ENCODE results near the gene ERN1.
A peak's percentile ranks its signal among the peaks of the same experiment; 100 is the strongest.

Gene ERN1

DNA sequence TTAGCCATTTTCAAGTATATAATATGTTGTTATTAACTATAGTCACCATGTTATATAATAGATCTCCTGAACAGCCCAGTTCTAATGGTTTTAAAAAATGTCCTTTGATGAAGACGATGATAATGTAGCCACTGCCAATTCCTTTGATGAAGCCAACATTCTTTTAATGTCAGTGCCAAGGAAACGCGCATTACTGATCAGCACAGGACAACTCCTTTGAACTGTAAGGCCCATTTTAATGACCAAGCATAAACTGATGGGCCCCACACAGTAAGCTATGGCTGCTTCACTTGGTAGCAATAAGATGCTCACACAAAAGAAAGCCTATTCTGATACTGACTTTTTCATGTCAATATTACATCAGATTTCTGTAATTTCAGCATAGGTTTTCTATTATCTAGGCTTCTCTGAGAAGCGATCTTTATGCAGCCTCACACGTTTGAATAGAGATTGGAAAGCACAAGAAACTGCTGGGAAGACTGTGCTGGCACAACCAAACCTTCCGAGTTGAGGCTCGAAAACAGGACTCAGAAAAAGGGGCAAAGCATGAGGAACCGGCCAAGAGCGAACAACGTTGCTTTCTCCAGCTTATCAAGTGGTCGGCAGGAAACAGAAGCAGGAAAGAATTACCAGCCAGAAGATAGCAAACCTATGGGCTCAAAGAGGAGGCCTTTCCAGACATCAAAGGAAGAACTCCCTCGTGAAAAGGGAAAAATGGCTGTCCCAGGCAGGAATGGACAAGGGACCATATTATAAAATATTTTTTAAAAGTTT, 19.4 kb downstream of the ERN1 start:
- H3K27ac ChIP-seq (replicated peaks) = peak overlapping the region; percentile 32; the same call in 1 of the 2 replicates
- H3K4me3 ChIP-seq (replicated peaks; ENCODE audit: insufficient read depth, low read length) = no peak overlapping the region
- TF ChIP-seq, protein P1, sequence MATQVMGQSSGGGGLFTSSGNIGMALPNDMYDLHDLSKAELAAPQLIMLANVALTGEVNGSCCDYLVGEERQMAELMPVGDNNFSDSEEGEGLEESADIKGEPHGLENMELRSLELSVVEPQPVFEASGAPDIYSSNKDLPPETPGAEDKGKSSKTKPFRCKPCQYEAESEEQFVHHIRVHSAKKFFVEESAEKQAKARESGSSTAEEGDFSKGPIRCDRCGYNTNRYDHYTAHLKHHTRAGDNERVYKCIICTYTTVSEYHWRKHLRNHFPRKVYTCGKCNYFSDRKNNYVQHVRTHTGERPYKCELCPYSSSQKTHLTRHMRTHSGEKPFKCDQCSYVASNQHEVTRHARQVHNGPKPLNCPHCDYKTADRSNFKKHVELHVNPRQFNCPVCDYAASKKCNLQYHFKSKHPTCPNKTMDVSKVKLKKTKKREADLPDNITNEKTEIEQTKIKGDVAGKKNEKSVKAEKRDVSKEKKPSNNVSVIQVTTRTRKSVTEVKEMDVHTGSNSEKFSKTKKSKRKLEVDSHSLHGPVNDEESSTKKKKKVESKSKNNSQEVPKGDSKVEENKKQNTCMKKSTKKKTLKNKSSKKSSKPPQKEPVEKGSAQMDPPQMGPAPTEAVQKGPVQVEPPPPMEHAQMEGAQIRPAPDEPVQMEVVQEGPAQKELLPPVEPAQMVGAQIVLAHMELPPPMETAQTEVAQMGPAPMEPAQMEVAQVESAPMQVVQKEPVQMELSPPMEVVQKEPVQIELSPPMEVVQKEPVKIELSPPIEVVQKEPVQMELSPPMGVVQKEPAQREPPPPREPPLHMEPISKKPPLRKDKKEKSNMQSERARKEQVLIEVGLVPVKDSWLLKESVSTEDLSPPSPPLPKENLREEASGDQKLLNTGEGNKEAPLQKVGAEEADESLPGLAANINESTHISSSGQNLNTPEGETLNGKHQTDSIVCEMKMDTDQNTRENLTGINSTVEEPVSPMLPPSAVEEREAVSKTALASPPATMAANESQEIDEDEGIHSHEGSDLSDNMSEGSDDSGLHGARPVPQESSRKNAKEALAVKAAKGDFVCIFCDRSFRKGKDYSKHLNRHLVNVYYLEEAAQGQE (IDR thresholded peaks at IDR 0.05; ENCODE audit: insufficient replicate concordance, low read depth) = no peak
- TF ChIP-seq POLR2AphosphoS5 (IDR thresholded peaks at IDR 0.05; ENCODE audit: low read depth) = no peak
- TF ChIP-seq, protein P2, sequence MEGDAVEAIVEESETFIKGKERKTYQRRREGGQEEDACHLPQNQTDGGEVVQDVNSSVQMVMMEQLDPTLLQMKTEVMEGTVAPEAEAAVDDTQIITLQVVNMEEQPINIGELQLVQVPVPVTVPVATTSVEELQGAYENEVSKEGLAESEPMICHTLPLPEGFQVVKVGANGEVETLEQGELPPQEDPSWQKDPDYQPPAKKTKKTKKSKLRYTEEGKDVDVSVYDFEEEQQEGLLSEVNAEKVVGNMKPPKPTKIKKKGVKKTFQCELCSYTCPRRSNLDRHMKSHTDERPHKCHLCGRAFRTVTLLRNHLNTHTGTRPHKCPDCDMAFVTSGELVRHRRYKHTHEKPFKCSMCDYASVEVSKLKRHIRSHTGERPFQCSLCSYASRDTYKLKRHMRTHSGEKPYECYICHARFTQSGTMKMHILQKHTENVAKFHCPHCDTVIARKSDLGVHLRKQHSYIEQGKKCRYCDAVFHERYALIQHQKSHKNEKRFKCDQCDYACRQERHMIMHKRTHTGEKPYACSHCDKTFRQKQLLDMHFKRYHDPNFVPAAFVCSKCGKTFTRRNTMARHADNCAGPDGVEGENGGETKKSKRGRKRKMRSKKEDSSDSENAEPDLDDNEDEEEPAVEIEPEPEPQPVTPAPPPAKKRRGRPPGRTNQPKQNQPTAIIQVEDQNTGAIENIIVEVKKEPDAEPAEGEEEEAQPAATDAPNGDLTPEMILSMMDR (IDR thresholded peaks at IDR 0.05; ENCODE audit: insufficient read depth, low read length) = no peak
- TF ChIP-seq SPI1 (IDR thresholded peaks at IDR 0.05; ENCODE audit: borderline replicate concordance, low read depth) = no peak
- no peak for TF ChIP-seq GABPA (IDR thresholded peaks at IDR 0.05; ENCODE audit: low read depth)
- DNase-seq (ENCODE audit: low read depth in 1 of 2, low spot score in 1 of 2) = no peak
- no peaks in the 10 kb centered on the region for H3K27me3 ChIP-seq (ENCODE audit: insufficient read depth, poor library complexity, severe bottlenecking)

DNA sequence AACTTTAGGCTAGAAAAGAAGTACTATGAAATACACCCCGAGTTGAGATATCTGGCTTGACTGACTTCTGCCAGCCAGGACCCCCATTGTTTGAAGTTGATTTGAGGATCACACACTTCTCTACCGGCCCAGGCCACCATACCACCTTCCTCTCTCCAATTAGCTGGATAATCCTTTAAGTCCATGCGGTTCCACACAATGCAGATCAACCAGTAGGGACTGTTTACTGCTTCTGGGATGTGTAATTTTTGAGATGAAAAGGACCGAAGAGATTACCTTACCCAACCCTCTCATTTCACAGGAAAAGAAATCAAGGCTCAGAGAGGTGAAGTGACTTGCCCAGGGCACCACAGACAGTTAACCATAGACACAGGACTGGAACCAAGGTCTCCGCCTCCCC, 20.5 kb downstream of the ERN1 start:
- TF ChIP-seq SPI1 (IDR thresholded peaks at IDR 0.05; ENCODE audit: borderline replicate concordance, low read depth) (no peak), POLR2AphosphoS5 (IDR thresholded peaks at IDR 0.05; ENCODE audit: low read depth) (no peak), GABPA (IDR thresholded peaks at IDR 0.05; ENCODE audit: low read depth) (no peak)
- TF ChIP-seq, protein P1 (IDR thresholded peaks at IDR 0.05; ENCODE audit: insufficient replicate concordance, low read depth) = no peak
- TF ChIP-seq, protein P2 (IDR thresholded peaks at IDR 0.05; ENCODE audit: insufficient read depth, low read length) = no peak
- no peak overlapping the region for H3K4me3 ChIP-seq (replicated peaks; ENCODE audit: insufficient read depth, low read length)
- peak overlapping the region; percentile 71 for H3K27ac ChIP-seq (replicated peaks)
- no peaks in the 10 kb centered on the region for H3K27me3 ChIP-seq (ENCODE audit: insufficient read depth, poor library complexity, severe bottlenecking)
- DNase-seq (ENCODE audit: low read depth in 1 of 2, low spot score in 1 of 2) = no peak

DNA sequence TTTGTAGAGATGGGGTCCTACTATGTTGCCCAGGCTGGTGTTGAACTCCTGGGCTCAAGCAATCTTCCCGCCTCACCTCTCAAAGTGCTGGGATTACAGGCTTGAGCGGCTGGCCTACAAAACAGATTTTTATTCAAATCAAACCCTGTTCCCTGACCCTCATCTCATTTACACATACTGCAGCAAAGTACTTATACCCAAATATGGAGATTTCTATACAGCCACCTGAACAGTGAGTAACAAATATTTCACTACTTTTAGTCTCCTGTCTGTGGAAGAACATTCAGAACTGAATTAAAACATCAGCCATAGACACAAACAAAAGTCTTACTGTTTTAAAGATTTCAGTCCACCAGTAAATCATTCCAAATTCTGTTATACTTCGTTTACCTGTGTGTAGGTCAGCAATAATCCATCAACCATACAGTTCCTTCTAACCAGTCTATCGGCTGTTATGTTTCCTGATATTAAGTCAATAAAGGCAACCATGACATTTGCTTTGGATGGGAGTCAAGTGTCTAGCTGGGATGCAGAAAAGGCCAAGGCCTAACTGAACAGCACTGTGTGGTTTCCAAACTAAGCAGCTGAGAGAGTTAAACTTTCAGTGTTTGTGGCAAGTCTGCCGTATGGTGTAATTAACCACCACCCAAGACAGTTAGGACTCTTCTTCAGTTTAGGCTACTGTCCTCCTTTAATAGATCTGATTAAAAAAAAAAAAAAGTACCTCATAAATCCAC, 22.3 kb downstream of the ERN1 start:
- TF ChIP-seq, protein P2 (IDR thresholded peaks at IDR 0.05; ENCODE audit: insufficient read depth, low read length) = no peak
- TF ChIP-seq, protein P1 (IDR thresholded peaks at IDR 0.05; ENCODE audit: insufficient replicate concordance, low read depth) = no peak
- TF ChIP-seq POLR2AphosphoS5 (IDR thresholded peaks at IDR 0.05; ENCODE audit: low read depth) = no peak; the same call in 1 of the 2 replicates
- no peak for TF ChIP-seq GABPA (IDR thresholded peaks at IDR 0.05; ENCODE audit: low read depth)
- no peak for TF ChIP-seq SPI1 (IDR thresholded peaks at IDR 0.05; ENCODE audit: borderline replicate concordance, low read depth)
- H3K4me3 ChIP-seq (replicated peaks; ENCODE audit: insufficient read depth, low read length) = no peak overlapping the region
- peak overlapping the region; percentile 71 for H3K27ac ChIP-seq (replicated peaks)
- peak in 1 of 2 experiments; percentile 70 for DNase-seq (ENCODE audit: low read depth in 1 of 2, low spot score in 1 of 2)
- no peaks in the 10 kb centered on the region for H3K27me3 ChIP-seq (ENCODE audit: insufficient read depth, poor library complexity, severe bottlenecking)

Data from HL-60 (cell line).